Sciatic nerve (tissue), 2 donors: ENCODE data around the gene HEPACAM2. TPM values are rescaled to one million over a fixed set of nuclear protein-coding genes. Genes with fewer than 3 reads are reported as not detected.
A peak's percentile ranks its signal among the peaks of the same experiment; 100 is the strongest.

Source experiments
- ATAC-seq: fragments of 200-7000 bp; cut with Tn5 transposase; one replicate; pipeline ENCODE4 v1.9.1; 2020; ENCODE audit warnings: mild to moderate bottlenecking, moderate library complexity
- DNase-seq: peaks from one replicate; pipeline ENCODE4 v3.0.0-alpha.2; 2020; ENCODE audit warnings: low spot score
- intact Hi-C: fragments of 100-400 bp; cut with DNase I; formaldehyde crosslinking; loops from one replicate; pipeline ENCODE4 v1.14.2; 2022
- total RNA-seq: library from RNA; stranded (reverse); fragmentation: NEBNext Ultra II Directional; extraction: Animal tissue kit (Norgen Biotek cat#: 25700); gene quantifications from one replicate; pipeline ENCODE4 v1.2.1, GENCODE V29; 2021
- donor health status: DM: no; HTN: no; CAD: no.
- donor health status: DM: no; HTN: no; CAD: no.

The HEPACAM2 gene
- total RNA-seq, 1 donor from 2014 or later = 0.49 TPM

- no peak for ATAC-seq
- DNase-seq = no peak
- intact Hi-C loops = no loop called here
Measured at GRCh38 chr7:93159490-93159889, 66.8 kb downstream of the HEPACAM2 start.

GRCh38 chr7:93156884-93157283 is 69.4 kb downstream of the HEPACAM2 start:
- intact Hi-C loops = no loop called here

GRCh38 chr7:93150200-93150835 is 76.0 kb downstream of the HEPACAM2 start:
- no peak for ATAC-seq
- intact Hi-C loops = no loop called here
- no peak for DNase-seq

More at GRCh38 chr7:93156884-93157283, 69.4 kb downstream of the HEPACAM2 start:
- no peak for ATAC-seq
- no peak for DNase-seq

GRCh38 chr7:93148727-93149126 is 77.5 kb downstream of the HEPACAM2 start:
- no peak for ATAC-seq
- DNase-seq = no peak

GRCh38 chr7:93148144-93148543 is 78.1 kb downstream of the HEPACAM2 start, which contains the start of gene SAMD9L:
Gene SAMD9L (minus strand): TSS chr7:93148385. CDS start chr7:93135971, 12,414 bp downstream.
- DNase-seq (no peak), ATAC-seq (peak; percentile 78)

More at GRCh38 chr7:93148727-93149126, 77.5 kb downstream of the HEPACAM2 start:
- intact Hi-C loops = no loop called here

GRCh38 chr7:93147363-93147762 is 78.9 kb downstream of the HEPACAM2 start:
- intact Hi-C loops = no loop called here
- DNase-seq (peak; percentile 48), ATAC-seq (peak; percentile 82)

More at GRCh38 chr7:93148144-93148543, 78.1 kb downstream of the HEPACAM2 start, which contains the start of gene SAMD9L:
- intact Hi-C loops = no loop called here

- DNase-seq = no peak
- intact Hi-C loops = no loop called here
- ATAC-seq = peak; percentile 32
Measured at GRCh38 chr7:93146472-93147141, 79.7 kb downstream of the HEPACAM2 start.

- DNase-seq (no peak), ATAC-seq (no peak)
- intact Hi-C loops = no loop called here
Measured at GRCh38 chr7:93146036-93146435, 80.2 kb downstream of the HEPACAM2 start.

GRCh38 chr7:93145354-93145753 is 80.9 kb downstream of the HEPACAM2 start:
- ATAC-seq = no peak
- DNase-seq = no peak
- intact Hi-C loops = no loop called here

GRCh38 chr7:93142127-93142526 is 84.1 kb downstream of the HEPACAM2 start:
- DNase-seq (no peak), ATAC-seq (no peak)
- intact Hi-C loops = no loop called here

GRCh38 chr7:93140582-93141191 is 85.6 kb downstream of the HEPACAM2 start:
- ATAC-seq (no peak), DNase-seq (no peak)
- intact Hi-C loops = no loop called here

GRCh38 chr7:93138576-93138975 is 87.7 kb downstream of the HEPACAM2 start:
- DNase-seq (no peak), ATAC-seq (no peak)
- intact Hi-C loops = no loop called here

Other genes starting within 250 kb of the HEPACAM2 start
- 10.2 TPM for gene SAMD9, start 108.5 kb downstream of the HEPACAM2 start, total RNA-seq
- 28.4 TPM for gene SAMD9L, start 78.1 kb downstream of the HEPACAM2 start, total RNA-seq
- 41.6 TPM for gene VPS50, start 5.9 kb upstream of the HEPACAM2 start, total RNA-seq